Gastroesophageal sphincter (tissue), 3 donors: ENCODE measurements around the gene DYRK2.

ENCODE experiments used
- EP300 ChIP-seq: sonication (generic); formaldehyde crosslinking; IDR thresholded peaks from one replicate; pipeline ENCODE4 v1.6.1; 2017; ENCODE audit warnings: antibody characterized with exemption, mild to moderate bottlenecking
- POLR2A ChIP-seq, 2 donors: fragments of 450-650 bp; IDR thresholded peaks; one replicate each; pipeline ENCODE4 v1.6.1; 2017; ENCODE audit warnings: antibody characterized with exemption in 2 of 2, mild to moderate bottlenecking in 2 of 2, moderate library complexity in 1 of 2
- POLR2AphosphoS5 ChIP-seq: sonication (generic); formaldehyde crosslinking; IDR thresholded peaks from one replicate; pipeline ENCODE4 v1.6.1; 2017; ENCODE audit warnings: antibody characterized with exemption
- TF ChIP-seq, protein P1 (sequence below), 4 experiments: fragments of 200-600 bp in 2 of 4; fragments of 450-650 bp in 2 of 4; sonication (generic) in 1 of 4; IDR thresholded peaks; one replicate each; pipeline ENCODE4 v1.5.1; 2017 to 2019; ENCODE audit warnings: antibody characterized with exemption in 4 of 4, mild to moderate bottlenecking in 2 of 4, moderate library complexity in 2 of 4

DNA sequence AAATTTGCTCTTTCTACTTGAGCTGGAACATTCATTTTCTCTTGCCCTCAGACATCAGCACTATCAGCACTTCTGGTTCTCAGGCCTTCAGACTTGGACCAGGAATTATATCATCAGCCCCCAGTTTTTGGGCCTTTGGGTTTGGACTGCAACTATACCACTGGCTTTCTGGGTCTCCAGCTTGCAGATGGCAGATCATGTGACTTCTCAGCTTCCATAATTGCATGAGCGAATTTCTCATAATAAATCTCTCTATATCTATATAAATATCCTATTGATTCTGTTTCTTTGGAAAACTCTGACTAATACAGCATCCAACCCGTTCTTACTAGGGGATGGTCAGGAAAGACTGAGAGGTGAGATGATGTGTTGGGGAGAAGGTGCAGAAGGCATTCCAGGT is 22.4 kb upstream of the DYRK2 start:
- TF ChIP-seq, protein P1, sequence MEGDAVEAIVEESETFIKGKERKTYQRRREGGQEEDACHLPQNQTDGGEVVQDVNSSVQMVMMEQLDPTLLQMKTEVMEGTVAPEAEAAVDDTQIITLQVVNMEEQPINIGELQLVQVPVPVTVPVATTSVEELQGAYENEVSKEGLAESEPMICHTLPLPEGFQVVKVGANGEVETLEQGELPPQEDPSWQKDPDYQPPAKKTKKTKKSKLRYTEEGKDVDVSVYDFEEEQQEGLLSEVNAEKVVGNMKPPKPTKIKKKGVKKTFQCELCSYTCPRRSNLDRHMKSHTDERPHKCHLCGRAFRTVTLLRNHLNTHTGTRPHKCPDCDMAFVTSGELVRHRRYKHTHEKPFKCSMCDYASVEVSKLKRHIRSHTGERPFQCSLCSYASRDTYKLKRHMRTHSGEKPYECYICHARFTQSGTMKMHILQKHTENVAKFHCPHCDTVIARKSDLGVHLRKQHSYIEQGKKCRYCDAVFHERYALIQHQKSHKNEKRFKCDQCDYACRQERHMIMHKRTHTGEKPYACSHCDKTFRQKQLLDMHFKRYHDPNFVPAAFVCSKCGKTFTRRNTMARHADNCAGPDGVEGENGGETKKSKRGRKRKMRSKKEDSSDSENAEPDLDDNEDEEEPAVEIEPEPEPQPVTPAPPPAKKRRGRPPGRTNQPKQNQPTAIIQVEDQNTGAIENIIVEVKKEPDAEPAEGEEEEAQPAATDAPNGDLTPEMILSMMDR (IDR thresholded peaks at IDR 0.05), result no peak
- TF ChIP-seq POLR2AphosphoS5 (no peak), EP300 (no peak), POLR2A (IDR thresholded peaks at IDR 0.05) (no peak)
